ENCODE measurements around the gene ACSS2. TPM values are rescaled to one million over a fixed set of nuclear protein-coding genes. Genes with fewer than 3 reads are reported as not detected.

ACSS2 gene
- total RNA-seq, 4 donors from 2014 or later: 54.3 to 98.1 (median 71.5) TPM

DNA sequence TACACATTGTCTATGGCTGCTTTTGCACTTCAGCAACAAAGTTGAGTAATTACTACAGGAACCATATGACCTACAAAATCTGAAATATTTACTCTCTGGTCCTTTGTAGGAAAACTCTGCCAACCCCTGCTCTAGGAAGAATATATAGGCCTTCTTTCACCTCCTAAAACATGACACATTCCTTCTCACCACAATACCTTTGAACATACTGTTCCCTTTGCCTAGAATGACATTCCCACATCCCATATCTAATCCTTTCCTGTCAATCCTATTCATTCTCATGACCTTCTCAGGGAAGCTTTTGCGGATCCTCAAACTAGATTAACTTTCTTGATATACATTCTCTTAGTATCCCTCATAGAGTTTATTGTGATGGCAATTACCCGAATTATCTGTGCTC lies 33.0 kb upstream of the ACSS2 start:
- 95 to 97% methylated on average over 2 of the region's 2 CpGs for WGBS, 2 donors
- no peak for DNase-seq (ENCODE audit: low spot score in 2 of 2)
- no peak overlapping the region for H3K4me3 ChIP-seq (ENCODE audit: low read depth, poor library complexity, severe bottlenecking)
- intact Hi-C loops (cut with DNase I; ENCODE audit: low total_unique reads): no loop called here
- TF ChIP-seq CTCF (IDR thresholded peaks at IDR 0.05) (no peak), POLR2A (IDR thresholded peaks at IDR 0.05) (no peak)

DNA sequence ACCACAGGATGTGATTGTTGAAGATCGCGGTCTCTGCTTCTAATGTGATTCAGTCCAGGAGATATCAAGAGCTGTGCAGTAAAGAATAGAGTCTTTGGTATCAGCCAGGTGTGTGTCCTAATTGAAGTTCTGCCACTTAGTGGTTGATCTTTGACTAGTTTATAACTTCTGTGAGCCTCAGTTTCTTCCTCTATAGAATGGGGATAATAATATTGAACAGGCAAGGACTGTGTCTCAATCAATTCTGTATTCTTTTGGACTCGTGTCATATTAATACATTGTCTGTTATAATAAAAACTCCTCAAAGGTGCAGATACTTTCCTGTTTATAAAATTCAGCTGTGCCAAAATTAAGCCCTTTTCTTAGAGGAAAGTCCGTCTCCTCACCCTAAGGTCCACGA lies 27.8 kb upstream of the ACSS2 start:
- WGBS, 2 donors: 91 to 96% methylated on average over 5 of the region's 5 CpGs
- no peak overlapping the region for H3K4me3 ChIP-seq (ENCODE audit: low read depth, poor library complexity, severe bottlenecking)
- no peak for TF ChIP-seq POLR2A (IDR thresholded peaks at IDR 0.05)
- no peak for TF ChIP-seq CTCF (IDR thresholded peaks at IDR 0.05)
- intact Hi-C loops (cut with DNase I; ENCODE audit: low total_unique reads): no loop called here
- no peak for DNase-seq (ENCODE audit: low spot score in 2 of 2)

DNA sequence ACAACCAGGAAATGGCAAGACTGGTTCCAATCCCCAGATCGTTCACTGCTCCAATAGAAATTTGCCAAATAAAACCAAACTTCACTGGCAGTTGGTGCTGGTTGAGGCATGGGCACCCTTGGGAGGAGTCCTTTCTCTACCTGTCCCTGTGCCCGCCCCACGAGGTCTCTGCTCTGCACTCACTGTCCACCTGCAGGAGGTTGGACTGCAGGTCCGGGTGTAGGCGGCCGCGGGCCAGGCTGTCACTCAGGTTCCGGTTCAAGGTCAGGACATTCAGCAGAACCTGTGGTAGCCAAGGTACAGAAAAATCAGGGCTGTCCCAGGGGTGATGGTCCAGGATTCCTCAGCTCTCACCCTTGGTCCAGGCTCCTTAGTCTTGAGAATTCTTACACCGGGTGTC lies 26.6 kb upstream of the ACSS2 start:
- 90 to 91% methylated on average over 9 of the region's 9 CpGs for WGBS, 2 donors
- intact Hi-C loops (cut with DNase I; ENCODE audit: low total_unique reads): no loop called here
- no peak for TF ChIP-seq POLR2A (IDR thresholded peaks at IDR 0.05)
- no peak for TF ChIP-seq CTCF (IDR thresholded peaks at IDR 0.05)

DNA sequence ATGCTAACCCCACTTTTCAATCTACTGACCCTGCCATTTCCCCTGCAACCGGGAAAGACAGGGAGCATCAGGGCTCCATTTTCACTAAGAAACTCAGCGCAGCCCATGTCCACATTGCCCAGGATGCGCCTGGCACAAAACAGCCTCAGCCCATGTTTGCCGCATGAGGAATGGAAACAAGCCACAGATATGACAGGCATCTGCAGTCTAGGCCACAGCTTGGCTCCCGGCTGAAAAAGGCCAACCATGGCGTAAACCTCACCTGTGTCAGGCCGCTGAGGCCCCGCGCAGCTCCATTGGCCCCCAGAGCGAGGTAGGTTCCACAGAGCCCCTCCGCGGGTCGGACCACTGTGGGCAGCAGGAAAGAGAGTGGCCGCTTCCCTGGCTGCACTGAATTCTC lies 25.4 kb upstream of the ACSS2 start:
- TF ChIP-seq CTCF (IDR thresholded peaks at IDR 0.05) (no peak), POLR2A (IDR thresholded peaks at IDR 0.05) (no peak)
- no peak for DNase-seq (ENCODE audit: low spot score in 2 of 2)
- H3K4me3 ChIP-seq (ENCODE audit: low read depth, poor library complexity, severe bottlenecking): no peak overlapping the region
- intact Hi-C loops (cut with DNase I; ENCODE audit: low total_unique reads): no loop called here
- WGBS, 2 donors: 86 to 93% methylated on average over 14 of the region's 14 CpGs

More for the DNA sequence above, 26.6 kb upstream of the ACSS2 start:
- DNase-seq (ENCODE audit: low spot score in 2 of 2): no peak
- no peak overlapping the region for H3K4me3 ChIP-seq (ENCODE audit: low read depth, poor library complexity, severe bottlenecking)

GRCh38 chr20:34852298-34852697 lies 24.1 kb upstream of the ACSS2 start:
- TF ChIP-seq POLR2A (IDR thresholded peaks at IDR 0.05): no peak
- no peak for TF ChIP-seq CTCF (IDR thresholded peaks at IDR 0.05)
- 83 to 86% methylated on average over 3 to 4 of the region's 4 CpGs for WGBS, 2 donors
- no peak overlapping the region for H3K4me3 ChIP-seq (ENCODE audit: low read depth, poor library complexity, severe bottlenecking)
- intact Hi-C loops (cut with DNase I; ENCODE audit: low total_unique reads): no loop called here
- DNase-seq (ENCODE audit: low spot score in 2 of 2): no peak

GRCh38 chr20:34859367-34859766 lies 17.0 kb upstream of the ACSS2 start:
- no peak overlapping the region for H3K4me3 ChIP-seq (ENCODE audit: low read depth, poor library complexity, severe bottlenecking)
- no peak for DNase-seq (ENCODE audit: low spot score in 2 of 2)
- TF ChIP-seq CTCF (IDR thresholded peaks at IDR 0.05): no peak
- TF ChIP-seq POLR2A (IDR thresholded peaks at IDR 0.05): no peak
- intact Hi-C loops (cut with DNase I; ENCODE audit: low total_unique reads): no loop called here
- 95 to 96% methylated on average over 26 of the region's 26 CpGs for WGBS, 2 donors

All from lower leg skin (tissue), 4 donors.